NCI-H524 treated with DMSO at 0.1 percent for 48 hours (cell line): Measurements from ENCODE around the gene ZNF581.

Experiments
- DNase-seq: peaks from one replicate; lab custom pipeline; 2025; lab: John Stamatoyannopoulos, UW

ZNF581 gene

DNA sequence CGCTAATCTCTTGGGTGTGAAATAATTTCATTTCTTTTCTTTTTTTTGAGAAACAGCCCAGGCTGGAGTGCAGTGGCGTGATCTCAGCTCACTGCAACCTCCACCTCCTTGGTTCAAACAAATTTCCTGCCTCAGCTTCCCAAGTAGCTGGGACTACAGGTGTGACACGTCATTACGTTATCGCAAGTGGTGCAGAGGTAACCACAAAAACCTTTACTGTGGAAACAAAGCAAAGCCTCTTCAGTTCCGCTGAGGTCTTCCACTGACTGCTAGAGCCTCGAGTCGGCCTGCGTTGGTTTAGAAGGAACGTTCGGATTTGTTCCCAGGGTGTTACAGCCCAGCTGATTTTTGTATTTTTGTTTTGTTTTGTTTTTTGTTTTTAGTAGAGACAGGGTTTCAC lies 17.1 kb upstream of the ZNF581 start:
- no peak for DNase-seq

DNA sequence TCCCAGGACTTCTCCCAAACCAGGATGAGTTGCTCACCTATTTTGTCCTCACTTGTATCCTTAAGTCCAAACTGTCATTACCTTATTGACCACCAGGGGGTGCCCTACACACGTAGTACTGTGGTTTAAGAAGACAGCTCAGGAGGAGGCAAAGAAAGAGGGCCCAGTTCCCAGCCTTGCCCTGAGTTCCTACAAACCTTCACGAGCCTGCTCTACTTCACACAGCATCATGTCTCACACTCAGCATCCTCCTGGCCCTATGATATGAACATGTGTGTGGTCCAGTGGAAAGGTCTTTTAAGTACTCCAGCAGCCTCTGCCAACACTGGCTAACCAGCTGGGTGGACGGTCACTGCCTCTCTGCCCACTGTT lies 11.0 kb upstream of the ZNF581 start:
- peak; percentile 21 for DNase-seq

DNA sequence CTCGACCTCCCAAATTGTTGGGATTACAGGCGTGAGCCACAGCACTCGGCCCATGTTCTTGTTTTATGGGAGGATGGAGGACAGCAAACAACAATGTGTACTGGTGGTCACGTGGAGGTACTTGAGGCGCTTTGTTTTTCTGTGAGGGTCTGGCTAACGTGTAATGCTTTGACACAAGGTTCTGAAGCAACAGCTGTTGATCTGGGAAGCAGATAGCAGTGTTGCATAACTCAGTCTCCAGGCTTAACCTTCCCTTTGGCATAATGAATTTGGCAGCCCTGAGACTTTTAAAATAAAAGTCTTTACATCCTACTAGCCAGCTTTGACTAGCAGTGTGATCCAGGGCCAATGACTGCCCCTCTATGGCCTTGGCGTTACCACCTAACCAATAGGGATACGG lies 9.6 kb upstream of the ZNF581 start:
- DNase-seq: no peak

DNA sequence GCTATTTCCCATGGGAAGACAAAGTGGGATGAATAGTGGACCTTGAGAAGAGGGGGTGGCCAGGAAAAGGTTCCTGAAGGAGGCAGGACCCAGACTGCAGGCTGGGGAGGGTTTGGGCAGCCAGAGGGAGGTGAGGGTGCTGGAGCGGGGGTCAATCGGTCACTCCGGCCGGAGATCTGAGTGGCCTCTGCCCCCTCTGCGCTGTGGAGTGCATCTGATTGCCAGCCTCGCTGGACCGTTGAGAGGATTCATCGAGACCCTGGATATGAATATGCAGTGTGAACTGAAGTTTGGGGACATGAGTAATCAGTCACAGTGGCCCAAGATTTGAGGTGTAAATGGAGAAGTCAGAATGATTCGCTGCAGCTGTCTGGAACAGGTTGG lies 8.1 kb upstream of the ZNF581 start:
- DNase-seq: no peak

DNA sequence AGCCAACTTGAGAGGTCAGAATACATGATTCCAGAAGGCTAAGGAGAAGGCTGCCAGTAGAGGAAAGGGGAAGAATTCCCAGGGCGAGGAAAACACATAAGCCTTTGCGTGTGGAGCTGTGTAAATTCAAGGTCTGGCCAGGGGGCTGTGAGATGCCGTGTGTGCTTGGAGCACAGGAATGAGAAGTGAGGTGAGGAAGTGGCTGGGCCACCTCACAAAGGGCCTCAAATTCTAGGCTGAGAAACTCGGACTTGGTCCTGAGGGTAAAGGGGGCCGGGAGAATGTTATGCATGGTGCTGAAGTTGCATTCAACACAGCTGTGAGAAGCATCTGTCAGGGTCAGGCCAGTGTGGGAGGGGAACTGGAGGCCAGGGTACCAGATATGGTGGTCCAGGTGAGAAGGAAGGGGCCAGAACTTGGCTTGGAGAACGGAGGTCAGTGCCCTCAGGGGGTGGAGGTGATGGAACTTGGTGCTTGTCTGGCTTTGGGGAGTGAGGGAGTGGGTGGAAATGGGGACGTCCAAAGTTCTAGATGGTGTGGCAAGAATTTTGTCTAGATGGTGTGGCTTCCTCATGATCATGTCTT lies 7.5 kb upstream of the ZNF581 start:
- no peak for DNase-seq

DNA sequence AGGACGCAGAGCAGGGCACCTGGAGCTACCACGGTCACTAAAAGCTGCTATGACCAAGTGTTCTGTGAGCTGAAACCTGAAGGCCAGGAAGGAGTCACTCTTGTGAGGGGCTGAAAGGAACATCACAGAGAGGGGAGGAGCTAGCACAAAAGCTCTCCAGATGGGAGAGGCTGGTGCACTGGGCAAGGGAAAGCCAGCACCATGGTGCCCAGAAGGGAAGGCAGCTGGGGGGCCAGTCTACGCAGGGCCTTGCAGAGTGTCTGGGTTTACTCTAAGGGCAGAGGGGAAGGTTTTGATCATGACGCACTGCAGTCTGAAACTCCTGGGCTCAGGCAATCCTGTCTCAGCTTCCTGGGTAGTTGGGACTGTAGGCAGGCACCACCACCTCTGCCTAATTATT lies 6.7 kb upstream of the ZNF581 start:
- no peak for DNase-seq

DNA sequence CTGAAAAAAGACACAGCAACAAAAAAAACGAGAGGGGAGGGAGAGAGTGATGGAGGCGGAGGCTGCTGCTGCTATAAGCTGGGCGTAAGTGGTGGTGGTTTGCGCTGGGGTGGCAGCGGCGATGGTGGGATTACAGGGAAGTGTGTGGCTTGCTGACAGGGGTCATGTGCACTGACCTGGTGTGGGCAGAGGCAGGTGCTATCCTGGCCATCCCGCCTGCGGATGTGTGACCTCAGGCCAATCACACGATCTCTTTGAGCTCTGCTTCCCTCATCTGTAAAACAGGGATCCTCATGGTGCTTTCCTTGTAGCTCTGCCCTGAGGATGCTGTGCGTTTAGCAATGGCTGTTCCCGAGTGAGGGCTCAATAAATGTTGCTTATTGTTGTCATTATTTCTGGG lies 5.9 kb upstream of the ZNF581 start:
- DNase-seq: no peak

DNA sequence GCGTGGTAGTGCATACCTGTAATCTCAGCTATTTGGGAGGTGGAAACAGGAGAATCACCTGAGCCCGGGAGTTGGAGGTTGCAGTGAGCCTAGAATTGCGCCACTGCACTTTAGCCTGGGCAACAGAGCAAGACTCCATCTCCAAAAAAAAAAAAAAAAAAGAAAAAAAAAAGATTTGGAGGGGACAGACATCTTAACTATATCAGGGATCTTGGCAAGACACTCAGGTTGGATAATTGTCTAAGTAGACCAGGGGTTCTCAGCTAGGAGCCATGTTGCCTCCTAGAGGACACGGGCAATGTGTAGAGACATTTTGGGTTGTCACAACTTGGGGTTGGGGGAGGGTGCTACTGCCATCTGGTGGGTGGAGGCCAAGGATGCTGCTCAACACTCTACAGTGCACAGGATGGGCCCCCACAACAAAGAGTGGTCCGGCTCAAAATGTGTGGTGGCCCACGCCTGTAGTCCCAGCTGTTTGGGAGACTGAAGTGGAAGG lies 4.5 kb upstream of the ZNF581 start:
- peak; percentile 6 for DNase-seq

DNA sequence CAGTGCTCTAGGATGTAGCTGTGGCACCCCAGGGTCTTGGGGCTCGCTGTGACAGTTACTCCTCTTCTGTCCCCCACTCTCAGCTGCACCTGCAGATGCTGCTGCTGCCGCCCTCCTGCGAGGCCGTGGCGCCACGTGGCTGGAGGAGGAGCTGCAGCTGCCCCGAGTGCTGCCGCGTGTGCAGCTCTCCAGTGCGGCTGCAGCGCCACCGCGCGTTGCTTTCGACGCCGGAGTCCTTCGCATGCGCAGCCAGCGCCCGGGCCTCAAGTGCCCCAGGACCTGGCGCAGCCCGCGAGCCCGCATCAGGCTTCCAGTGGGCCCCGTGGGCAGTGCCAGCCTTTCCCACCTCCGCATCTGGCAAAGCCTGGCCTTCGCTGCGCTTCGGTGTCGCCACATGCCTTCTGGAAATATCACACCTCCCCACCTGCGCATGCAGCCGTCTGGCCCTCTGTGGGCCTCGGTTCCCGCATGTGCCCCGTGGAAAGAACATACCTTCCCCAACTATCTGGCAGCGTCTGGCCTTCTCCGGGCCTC lies 3.3 kb upstream of the ZNF581 start:
- DNase-seq: no peak

DNA sequence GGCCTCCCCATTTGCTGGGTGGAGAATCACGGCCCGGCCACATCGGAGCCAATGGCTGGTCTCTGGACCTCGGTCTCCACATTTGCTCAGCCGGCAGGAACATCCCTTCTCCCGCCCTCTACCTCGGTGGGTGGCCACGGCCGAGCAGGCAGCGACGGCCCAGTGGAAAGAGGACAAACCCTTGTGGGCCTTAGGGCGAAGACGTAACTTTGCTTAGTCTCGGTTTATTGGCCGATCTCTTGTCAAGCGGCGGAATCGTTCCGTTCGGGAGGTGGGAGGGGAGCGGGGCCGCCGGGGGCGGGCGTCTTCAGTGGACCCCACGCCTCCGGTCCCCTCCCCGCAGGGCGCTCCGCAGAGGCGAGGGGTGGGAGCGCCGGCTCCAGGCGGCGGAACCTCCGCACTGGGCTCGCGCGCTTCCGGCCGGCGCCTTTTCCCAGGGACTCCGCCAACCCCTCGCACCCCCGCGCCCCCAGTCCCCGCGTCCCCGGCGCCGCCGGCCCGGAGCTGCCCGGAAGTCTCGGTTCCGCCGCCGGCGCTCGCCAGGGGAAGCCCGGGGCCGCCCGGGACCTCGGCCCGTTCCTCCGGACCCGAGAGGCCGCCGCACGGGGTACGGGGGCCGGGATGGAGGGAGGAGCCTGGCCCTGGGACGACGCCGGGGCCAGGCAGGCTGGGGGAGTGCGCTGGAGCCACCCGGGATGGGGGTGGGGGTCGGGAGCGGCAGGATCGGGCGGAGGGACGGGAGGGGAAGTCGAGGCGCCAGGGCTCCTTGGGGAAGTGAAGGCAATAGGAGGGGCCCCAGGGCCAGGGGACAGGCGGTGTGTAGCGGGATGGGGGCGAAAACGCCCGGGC lies 2.6 kb upstream of the ZNF581 start, which contains the start of gene ZNF580:
Gene ZNF580, plus strand, starts transcription at position 426 of the 849 bp plus-strand sequence. CDS start 1,507 bp downstream, outside the sequence.
- DNase-seq: no peak

DNA sequence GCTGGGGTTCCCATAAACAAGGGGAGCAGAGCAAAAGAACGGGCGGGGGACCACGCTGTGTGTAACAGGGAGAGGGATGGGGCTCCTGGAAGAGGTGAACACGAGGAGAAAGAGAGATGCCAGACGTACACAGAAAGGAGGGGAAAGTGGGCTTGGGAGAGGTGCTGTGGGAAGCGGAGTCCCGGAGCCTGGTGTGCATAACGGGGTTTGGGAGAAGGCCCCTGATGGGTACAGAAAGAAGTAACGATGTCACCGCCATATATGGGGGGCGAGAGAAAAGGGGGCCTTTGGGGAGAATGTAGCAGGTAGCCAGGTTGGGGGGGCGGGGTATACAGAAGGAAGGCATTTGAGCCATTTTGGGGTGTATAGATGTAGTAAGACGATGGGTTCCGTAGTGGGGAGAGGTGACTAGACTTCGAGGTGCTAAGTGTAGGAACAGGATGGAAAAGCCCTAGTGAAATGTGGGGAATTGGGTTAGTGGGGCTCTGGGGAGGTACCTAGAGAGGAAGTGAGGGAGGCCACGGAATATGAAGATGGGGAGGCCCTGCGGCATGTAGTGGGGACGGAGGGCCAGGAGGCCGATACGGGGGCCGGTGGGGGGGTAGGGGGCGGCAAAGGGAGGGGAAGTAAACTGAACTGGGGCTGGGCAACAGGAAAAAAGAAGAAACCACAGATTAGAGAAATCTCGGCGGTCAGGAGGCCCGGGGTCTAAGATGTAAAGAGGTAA lies 1.9 kb upstream of the ZNF581 start:
- no peak for DNase-seq

DNA sequence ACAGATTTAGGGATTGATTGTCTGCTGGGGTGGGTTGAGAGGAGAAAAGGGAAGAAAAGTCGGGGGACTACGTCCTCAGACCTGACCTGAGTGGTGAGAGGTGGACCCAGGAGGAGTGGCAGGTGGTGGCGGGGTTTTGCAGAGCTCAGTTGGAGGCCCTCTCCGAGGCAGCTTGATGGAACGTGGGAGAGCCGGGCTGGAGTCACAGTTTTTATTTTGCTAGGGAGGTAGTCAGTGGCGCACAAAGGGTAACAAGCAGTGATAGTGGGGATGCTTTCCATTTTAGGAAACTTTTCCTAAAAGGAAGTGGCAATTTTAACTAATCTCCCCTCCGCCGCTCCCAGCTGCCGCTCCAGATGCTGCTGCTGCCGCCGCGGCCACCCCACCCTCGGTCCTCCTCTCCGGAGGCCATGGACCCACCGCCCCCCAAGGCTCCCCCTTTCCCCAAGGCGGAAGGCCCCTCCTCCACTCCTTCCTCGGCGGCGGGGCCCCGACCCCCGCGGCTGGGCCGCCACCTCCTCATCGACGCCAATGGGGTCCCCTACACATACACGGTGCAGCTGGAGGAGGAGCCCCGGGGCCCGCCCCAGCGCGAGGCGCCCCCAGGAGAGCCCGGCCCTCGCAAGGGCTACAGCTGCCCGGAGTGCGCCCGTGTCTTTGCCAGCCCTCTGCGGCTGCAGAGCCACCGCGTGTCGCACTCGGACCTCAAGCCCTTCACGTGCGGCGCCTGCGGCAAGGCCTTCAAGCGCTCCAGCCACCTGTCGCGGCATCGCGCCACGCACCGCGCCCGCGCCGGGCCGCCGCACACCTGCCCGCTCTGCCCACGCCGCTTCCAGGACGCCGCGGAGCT lies 1.1 kb upstream of the ZNF581 start:
- DNase-seq: no peak

DNA sequence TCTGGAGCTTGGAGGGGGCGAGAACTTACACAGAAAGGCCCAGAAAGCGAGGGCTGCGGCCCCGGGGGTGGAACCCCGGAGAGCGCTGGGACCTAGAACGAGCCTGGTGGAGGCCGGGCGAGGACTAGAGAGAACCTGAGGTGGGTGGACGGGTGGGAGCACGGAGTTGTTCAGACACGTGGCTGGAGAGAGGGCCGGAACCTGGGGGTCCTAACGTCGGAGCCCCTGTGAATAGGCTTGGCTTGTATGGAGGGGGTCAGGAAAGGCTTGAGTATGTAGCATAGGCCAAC lies 383 bp downstream of the ZNF581 start:
- no peak for DNase-seq

DNA sequence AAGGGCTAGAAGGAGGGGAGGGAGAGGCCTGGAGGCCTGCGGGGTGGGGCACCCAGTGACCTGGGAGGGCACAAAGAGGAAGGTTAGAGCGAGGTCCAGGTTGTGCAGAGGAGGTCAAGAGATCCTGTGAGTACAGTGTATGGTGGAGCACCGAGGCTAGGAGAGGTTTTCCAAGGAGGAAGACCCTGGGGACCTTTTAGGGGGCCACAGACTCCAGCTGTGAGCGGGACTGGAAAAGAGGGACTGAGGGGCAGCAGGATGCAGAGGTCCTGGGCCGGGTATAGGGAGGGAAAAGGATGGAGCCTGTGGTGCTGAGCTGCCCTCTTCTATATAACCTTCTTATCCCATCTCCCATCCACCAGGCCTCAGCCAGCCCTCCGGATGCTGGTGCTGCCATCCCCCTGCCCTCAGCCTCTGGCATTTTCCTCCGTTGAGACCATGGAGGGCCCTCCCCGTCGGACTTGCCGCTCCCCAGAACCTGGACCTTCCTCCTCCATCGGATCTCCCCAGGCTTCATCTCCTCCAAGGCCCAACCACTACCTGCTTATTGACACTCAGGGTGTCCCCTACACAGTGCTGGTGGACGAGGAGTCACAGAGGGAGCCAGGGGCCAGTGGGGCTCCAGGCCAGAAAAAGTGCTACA lies 863 bp downstream of the ZNF581 start:
- no peak for DNase-seq

DNA sequence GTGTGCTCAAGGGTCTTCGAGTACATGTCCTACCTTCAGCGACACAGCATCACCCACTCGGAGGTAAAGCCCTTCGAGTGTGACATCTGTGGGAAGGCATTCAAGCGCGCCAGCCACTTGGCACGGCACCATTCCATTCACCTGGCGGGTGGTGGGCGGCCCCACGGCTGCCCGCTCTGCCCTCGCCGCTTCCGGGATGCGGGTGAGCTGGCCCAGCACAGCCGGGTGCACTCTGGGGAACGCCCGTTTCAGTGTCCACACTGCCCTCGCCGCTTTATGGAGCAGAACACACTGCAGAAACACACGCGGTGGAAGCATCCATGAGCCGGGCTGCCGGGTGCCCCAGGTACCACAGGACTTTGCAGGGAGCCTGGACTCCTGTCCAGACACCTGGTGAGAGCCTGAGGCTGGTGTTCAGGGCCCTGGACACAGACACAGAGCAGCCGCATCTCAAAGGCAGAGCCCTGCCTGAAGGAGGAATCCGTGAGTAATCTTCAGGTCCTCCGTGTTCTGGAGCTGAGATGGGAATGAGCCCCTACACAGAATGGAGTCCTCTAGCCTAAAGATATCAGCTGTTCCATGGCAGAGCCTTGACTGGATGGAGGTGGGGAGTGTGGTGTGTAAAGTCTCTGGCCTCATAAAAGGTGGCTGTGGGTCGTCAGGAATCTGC lies 1.5 kb downstream of the ZNF581 start:
- DNase-seq: no peak

DNA sequence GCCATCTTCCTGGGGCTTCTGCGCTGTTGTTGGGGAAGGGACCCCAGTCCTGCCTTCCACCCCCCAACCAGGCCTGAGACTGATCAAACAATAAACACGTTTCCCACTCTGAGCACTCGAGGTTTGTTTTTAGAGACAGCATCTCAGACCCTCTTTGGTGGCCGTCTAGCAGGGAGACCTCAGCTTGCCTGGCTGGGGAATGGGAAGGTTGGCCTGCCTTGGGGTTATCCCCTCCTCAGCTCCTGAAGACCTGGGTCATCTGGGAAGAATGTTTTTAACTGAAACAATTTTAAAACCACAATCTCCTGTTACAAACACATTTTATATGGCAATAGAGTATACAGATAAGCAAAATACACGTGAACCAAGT lies 2.0 kb downstream of the ZNF581 start:
- DNase-seq: no peak

DNA sequence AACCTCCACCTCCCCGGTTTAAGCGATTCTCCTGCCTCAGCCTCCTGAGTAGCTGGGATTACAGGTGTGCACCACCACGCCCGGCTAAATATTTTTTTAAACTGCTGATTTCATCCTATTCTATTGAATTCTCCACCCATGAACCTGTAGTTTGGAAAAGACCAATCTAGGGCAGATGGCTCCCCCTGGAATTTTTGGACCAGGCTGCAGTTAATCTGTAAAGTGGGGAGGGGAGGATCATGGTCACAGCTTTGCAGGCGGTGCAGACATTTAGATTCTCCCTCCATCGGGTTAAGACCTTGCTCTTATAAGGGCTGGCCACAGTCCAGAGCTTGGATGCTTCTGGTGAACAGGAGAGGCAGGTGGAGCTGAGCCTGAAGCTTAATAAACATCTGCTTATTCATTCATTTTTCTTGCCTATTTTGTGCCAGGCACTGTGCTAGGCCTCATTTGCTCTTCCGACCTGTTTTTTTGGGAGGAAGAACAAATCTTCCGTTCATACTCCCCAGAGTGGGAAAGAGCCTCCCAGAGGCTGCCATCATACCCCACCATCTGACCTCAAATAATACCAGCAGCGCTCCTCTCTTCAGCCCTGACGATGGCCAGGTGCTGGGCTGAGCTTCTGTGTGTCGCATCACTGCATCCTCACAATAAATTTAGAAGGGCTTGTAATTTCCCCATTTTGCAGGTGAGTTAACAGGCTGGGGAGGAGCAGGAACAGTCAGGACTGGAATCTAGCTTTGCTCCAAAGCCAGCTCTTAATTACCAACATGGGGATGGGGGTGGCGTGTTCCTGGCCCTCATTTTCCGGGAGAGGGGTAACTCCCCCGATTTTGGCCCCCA lies 3.7 kb downstream of the ZNF581 start:
- no peak for DNase-seq

DNA sequence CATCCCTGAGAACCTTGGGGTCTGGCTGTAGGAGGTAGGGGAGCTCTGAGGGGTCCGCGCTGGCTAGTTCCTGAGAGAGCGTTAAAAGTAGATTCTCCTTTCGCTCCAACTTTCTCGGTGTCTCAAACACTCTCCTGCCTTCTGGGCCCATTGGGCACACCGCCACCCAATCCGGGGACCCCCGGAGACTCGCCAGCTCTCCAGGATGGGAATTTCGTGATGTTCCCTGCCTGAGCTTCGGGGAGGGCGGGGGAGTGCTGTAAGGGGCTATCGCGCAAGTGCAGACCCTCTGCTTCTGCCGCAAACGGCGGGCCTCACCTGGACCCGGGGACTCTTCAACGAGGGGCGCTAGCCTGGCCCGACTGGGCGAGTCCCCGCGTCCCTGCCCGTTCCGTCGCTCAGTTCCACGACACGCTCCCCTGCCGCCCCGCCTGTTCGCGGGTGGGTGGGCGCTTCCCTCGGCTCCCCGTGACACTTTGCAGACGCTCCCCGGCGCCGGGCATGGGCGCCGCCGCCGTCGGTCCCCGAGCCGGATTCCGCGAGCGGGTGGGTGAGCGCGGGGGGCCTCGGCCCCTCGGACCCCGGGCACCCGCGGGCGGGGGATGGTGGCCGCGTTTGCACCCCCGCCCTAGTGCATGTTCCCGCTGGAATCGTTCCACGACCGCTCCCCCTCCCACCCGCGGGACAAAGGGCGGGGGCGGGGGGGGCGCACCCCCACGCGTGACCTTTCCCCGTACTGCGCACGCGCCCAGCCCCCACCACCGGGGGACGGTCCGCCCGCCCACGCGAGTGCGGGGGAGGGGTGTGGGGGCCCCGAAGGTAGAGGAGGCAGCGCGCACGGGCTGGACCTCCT lies 4.5 kb downstream of the ZNF581 start, which contains the start of gene CCDC106:
Gene CCDC106, plus strand, starts transcription at position 481 of the 853 bp plus-strand sequence. CDS start 835 bp downstream, outside the sequence.
- DNase-seq: peak; percentile 28
